Breast epithelium (tissue), 4 donors: ENCODE measurements around the gene LACTBL1. TPM values are rescaled to one million over a fixed set of nuclear protein-coding genes. Genes with fewer than 3 reads are reported as not detected.

ENCODE experiments used
- DNase-seq, 2 donors: peaks; one replicate each; pipeline ENCODE4 v3.0.0-alpha.2; 2019; ENCODE audit warnings: low spot score in 2 of 2
- H3K27ac ChIP-seq, 2 donors: fragments of 200-600 bp; sonication (generic) in 1 of 2; one replicate each; pipeline ENCODE4 v1.5.1; 2016 to 2019; ENCODE audit warnings: mild to moderate bottlenecking in 1 of 2
- H3K27me3 ChIP-seq, 2 donors: fragments of 200-600 bp; sonication (generic) in 1 of 2; one replicate each; pipeline versions ENCODE4 v1.5.1 to v1.6.0; 2017 to 2019; ENCODE audit warnings: control low read depth in 1 of 2, mild to moderate bottlenecking in 1 of 2
- H3K36me3 ChIP-seq: fragments of 200-600 bp; one replicate; pipeline ENCODE4 v1.5.1; 2019
- H3K4me1 ChIP-seq, 2 donors: fragments of 200-600 bp; sonication (generic); one replicate each; pipeline ENCODE4 v1.5.1; 2016 to 2019; ENCODE audit warnings: control low read depth in 1 of 2
- H3K4me3 ChIP-seq, 3 donors: fragments of 200-600 bp; sonication (generic); 1 replicate in 2 of 3; 2 replicates in 1 of 3; pipeline ENCODE4 v1.5.1; 2016 to 2019; ENCODE audit warnings: mild to moderate bottlenecking in 3 of 3, moderate library complexity in 2 of 3
- H3K9me3 ChIP-seq, 2 donors: fragments of 200-600 bp; sonication (generic) in 1 of 2; one replicate each; pipeline ENCODE4 v1.5.1; 2016 to 2019; ENCODE audit warnings: control low read depth in 1 of 2
- CTCF ChIP-seq, 3 donors: fragments of 450-650 bp; IDR thresholded peaks; one replicate each; pipeline ENCODE4 v1.5.1; 2016 to 2017; ENCODE audit warnings: antibody characterized with exemption in 3 of 3, mild to moderate bottlenecking in 3 of 3, moderate library complexity in 3 of 3
- POLR2A ChIP-seq: fragments of 450-650 bp; IDR thresholded peaks from one replicate; pipeline ENCODE4 v1.6.1; 2016; ENCODE audit warnings: antibody characterized with exemption, mild to moderate bottlenecking, moderate library complexity
- POLR2AphosphoS5 ChIP-seq, 3 donors: sonication (generic); formaldehyde crosslinking; IDR thresholded peaks; one replicate each; pipeline ENCODE4 v1.6.1; 2017; ENCODE audit warnings: antibody characterized with exemption in 3 of 3
- intact Hi-C: fragments of 100-400 bp; cut with DNase I; formaldehyde crosslinking; loops from one replicate; pipeline ENCODE4 v1.15.1; 2023; ENCODE audit warnings: low total_unique reads
- total RNA-seq, 3 donors: library from RNA; depleted of rRNA; stranded (reverse); fragments of >200 nt; gene quantifications; one replicate each; pipeline ENCODE4 v1.1.0, GENCODE V29; 2016

Gene LACTBL1
- total RNA-seq: not detected

GRCh38 chr1:22972760-22973159 lies at the start of gene LACTBL1:
LACTBL1 (minus strand) TSS chr1:22972866; CDS start chr1:22972316, 550 bp downstream.
- H3K9me3 ChIP-seq: no peaks in the 10 kb centered on the region
- no peak within 1 kb of the TSS for H3K27ac ChIP-seq
- peaks cover 0 to 13% of the 10 kb centered on the region in 2 donors for H3K27me3 ChIP-seq
- H3K36me3 ChIP-seq: no peaks in the 10 kb centered on the region
- H3K4me1 ChIP-seq: no peaks in the 10 kb centered on the region
- no peak for TF ChIP-seq POLR2AphosphoS5 (IDR thresholded peaks at IDR 0.05)
- TF ChIP-seq CTCF (IDR thresholded peaks at IDR 0.05): no peak
- TF ChIP-seq POLR2A: no peak
- H3K4me3 ChIP-seq: no peak within 1 kb of the TSS
- no peak for DNase-seq
- intact Hi-C loops: no loop called here

- Histone ChIP-seq H3K4me3 (no peak overlapping the region), H3K36me3 (no peaks in the 10 kb centered on the region), H3K27ac (no peak overlapping the region), H3K9me3 (peaks cover 0 to 8% of the 10 kb centered on the region in 2 donors), H3K4me1 (peaks cover 0 to 6% of the 10 kb centered on the region in 2 donors), H3K27me3 (no peaks in the 10 kb centered on the region)
- no peak for DNase-seq
- intact Hi-C loops: no loop called here
- TF ChIP-seq POLR2A (no peak), POLR2AphosphoS5 (IDR thresholded peaks at IDR 0.05) (no peak), CTCF (IDR thresholded peaks at IDR 0.05) (no peak)
Observed at GRCh38 chr1:23021834-23022233, 49.2 kb upstream of the LACTBL1 start.

- peaks cover 0 to 8% of the 10 kb centered on the region in 2 donors for H3K9me3 ChIP-seq
- H3K4me3 ChIP-seq: peak overlapping the region; percentile 98 to 99 (median 99)
- no peaks in the 10 kb centered on the region for H3K36me3 ChIP-seq
- no peak for TF ChIP-seq POLR2A
- TF ChIP-seq POLR2AphosphoS5 (IDR thresholded peaks at IDR 0.05): no peak
- TF ChIP-seq CTCF (IDR thresholded peaks at IDR 0.05): no peak
- peaks cover 0 to 6% of the 10 kb centered on the region in 2 donors for H3K4me1 ChIP-seq
- intact Hi-C loops: no loop called here
- no peak for DNase-seq
- H3K27me3 ChIP-seq: no peaks in the 10 kb centered on the region
- peak overlapping the region in 1 of 2 donors; percentile 91 for H3K27ac ChIP-seq
Observed at GRCh38 chr1:23020706-23021405, 48.2 kb upstream of the LACTBL1 start.

GRCh38 chr1:23019863-23020625 lies 47.4 kb upstream of the LACTBL1 start:
- Histone ChIP-seq H3K4me1 (peaks cover 0 to 6% of the 10 kb centered on the region in 2 donors), H3K9me3 (peaks cover 0 to 8% of the 10 kb centered on the region in 2 donors), H3K4me3 (peak overlapping the region; percentile 98 to 99 (median 99)), H3K27ac (peak overlapping the region; percentile 91 to 92), H3K27me3 (no peaks in the 10 kb centered on the region), H3K36me3 (no peaks in the 10 kb centered on the region)
- intact Hi-C loops: no loop called here
- no peak for TF ChIP-seq POLR2AphosphoS5 (IDR thresholded peaks at IDR 0.05)
- no peak for TF ChIP-seq POLR2A
- no peak for TF ChIP-seq CTCF (IDR thresholded peaks at IDR 0.05)
- DNase-seq: no peak
